Prostate gland (tissue), 2 donors: ENCODE data around the gene RAB6A. TPM values are rescaled to one million over a fixed set of nuclear protein-coding genes. Genes with fewer than 3 reads are reported as not detected.
"Not testable (repeated sequence)": the region's sequence is repeated elsewhere in the genome, so short reads cannot be mapped to it uniquely, and the experiment has no call there.

Experiments used
- DNase-seq: peaks from one replicate; pipeline ENCODE4 v3.0.0-alpha.2; 2019; ENCODE audit warnings: low spot score
- H3K27ac ChIP-seq, 2 donors: fragments of 200-600 bp; sonication (generic); 2 replicates each; pipeline ENCODE4 v1.5.1; 2017 to 2019
- H3K27me3 ChIP-seq: fragments of 200-600 bp; sonication (generic); replicated peaks from 2 replicates; pipeline ENCODE4 v1.5.1; 2019; ENCODE audit not compliant: insufficient read depth
- H3K36me3 ChIP-seq, 2 donors: fragments of 200-600 bp; sonication (generic); 1 replicate in 1 of 2; 2 replicates in 1 of 2; pipeline versions ENCODE4 v1.5.1 to v1.8.1; 2017 to 2019
- H3K4me1 ChIP-seq: fragments of 200-600 bp; sonication (generic); replicated peaks from 2 replicates; pipeline ENCODE4 v1.5.1; 2019
- H3K4me3 ChIP-seq, 2 donors: fragments of 200-600 bp; sonication (generic); 2 replicates each; pipeline ENCODE4 v1.5.1; 2017 to 2019
- H3K9me3 ChIP-seq: fragments of 200-600 bp; sonication (generic); 2 replicates; pipeline ENCODE4 v1.5.1; 2017
- CTCF ChIP-seq, 4 experiments: fragments of 200-600 bp in 2 of 4; fragments of 450-650 bp in 2 of 4; sonication (generic) in 2 of 4; IDR thresholded peaks; 1 replicate in 3 of 4; 2 replicates in 1 of 4; pipeline ENCODE4 v1.5.1; 2016 to 2019; ENCODE audit warnings: antibody characterized with exemption in 4 of 4, mild to moderate bottlenecking in 2 of 4, moderate library complexity in 2 of 4
- POLR2A ChIP-seq: fragments of 450-650 bp; IDR thresholded peaks from one replicate; pipeline ENCODE4 v1.6.1; 2016; ENCODE audit warnings: antibody characterized with exemption, mild to moderate bottlenecking
- POLR2AphosphoS5 ChIP-seq: sonication (generic); formaldehyde crosslinking; IDR thresholded peaks from one replicate; pipeline ENCODE4 v1.6.1; 2017; ENCODE audit warnings: antibody characterized with exemption
- WGBS: methylation state at CpG from one replicate; pipeline ENCODE4 v1.1.5; 2018; 5-methylcytosine and 5-hydroxymethylcytosine counted together
- intact Hi-C: fragments of 100-400 bp; cut with DNase I; formaldehyde crosslinking; loops from one replicate; pipeline ENCODE4 v1.14.2; 2022
- total RNA-seq, 2 donors: library from RNA; depleted of rRNA; stranded (reverse); fragments of >200 nt; gene quantifications; one replicate each; pipeline ENCODE4 v1.1.0, GENCODE V29; 2016

The RAB6A gene
- total RNA-seq, 2 donors from 2014 or later: 152 to 200 TPM

GRCh38 chr11:73783483-73784020 is 22.7 kb upstream of the RAB6A start:
- DNase-seq: no peak
- no peaks in the 10 kb centered on the region for H3K9me3 ChIP-seq
- H3K4me3 ChIP-seq: no peak overlapping the region
- intact Hi-C loops: loop anchor here (10.0 kb wide), 1 partner anchor 91 kb away; the partner anchor contains the start of genes COA4 and PAAF1
- no peaks in the 10 kb centered on the region for H3K4me1 ChIP-seq
- H3K36me3 ChIP-seq: no peaks in the 10 kb centered on the region
- WGBS: 80% methylated on average over 5 of the region's 5 CpGs
- H3K27me3 ChIP-seq: no peaks in the 10 kb centered on the region
- H3K27ac ChIP-seq: no peak overlapping the region
- TF ChIP-seq POLR2AphosphoS5: no peak
- TF ChIP-seq POLR2A: no peak
- TF ChIP-seq CTCF (IDR thresholded peaks at IDR 0.05): no peak

GRCh38 chr11:73781303-73781702 is 20.4 kb upstream of the RAB6A start:
- TF ChIP-seq CTCF (IDR thresholded peaks at IDR 0.05) (no peak), POLR2AphosphoS5 (no peak), POLR2A (no peak)
- WGBS: 92% methylated on average over 6 of the region's 6 CpGs

GRCh38 chr11:73779084-73779902 is 18.4 kb upstream of the RAB6A start:
- H3K36me3 ChIP-seq: no peaks in the 10 kb centered on the region
- no peaks in the 10 kb centered on the region for H3K27me3 ChIP-seq
- H3K4me1 ChIP-seq: no peaks in the 10 kb centered on the region
- TF ChIP-seq POLR2A: peak; percentile 67
- peak in 2 of 4 experiments; percentile 19 to 26 for TF ChIP-seq CTCF (IDR thresholded peaks at IDR 0.05)
- TF ChIP-seq POLR2AphosphoS5: peak; percentile 96
- DNase-seq: peak; percentile 98
- H3K9me3 ChIP-seq: no peaks in the 10 kb centered on the region
- peak overlapping the region; percentile 41 to 49 for H3K4me3 ChIP-seq
- WGBS: under 1% methylated on average over 29 of the region's 30 CpGs
- H3K27ac ChIP-seq: peak overlapping the region; percentile 94 to 96
- intact Hi-C loops: loop anchor here (2.0 kb wide), 1 partner anchor 18 kb away; the partner anchor contains the start of gene RAB6A

More at GRCh38 chr11:73781303-73781702, 20.4 kb upstream of the RAB6A start:
- Histone ChIP-seq H3K27me3 (no peaks in the 10 kb centered on the region), H3K27ac (no peak overlapping the region), H3K36me3 (no peaks in the 10 kb centered on the region), H3K9me3 (no peaks in the 10 kb centered on the region), H3K4me1 (no peaks in the 10 kb centered on the region), H3K4me3 (no peak overlapping the region)
- DNase-seq: no peak
- intact Hi-C loops: loop anchor here (10.0 kb wide), 1 partner anchor 93 kb away; the partner anchor contains the start of genes COA4 and PAAF1

GRCh38 chr11:73770811-73771210 is 9.9 kb upstream of the RAB6A start:
- intact Hi-C loops, H3K4me3 ChIP-seq, H3K9me3 ChIP-seq, H3K27ac ChIP-seq, DNase-seq, H3K27me3 ChIP-seq, H3K4me1 ChIP-seq, H3K36me3 ChIP-seq: not testable (repeated sequence)
- 93% methylated on average over 7 of the region's 7 CpGs for WGBS

GRCh38 chr11:73766763-73767162 is 5.9 kb upstream of the RAB6A start:
- Histone ChIP-seq H3K9me3 (no peaks in the 10 kb centered on the region), H3K27ac (no peak overlapping the region), H3K4me3 (no peak overlapping the region), H3K4me1 (no peaks in the 10 kb centered on the region), H3K36me3 (no peaks in the 10 kb centered on the region), H3K27me3 (no peaks in the 10 kb centered on the region)
- no peak for DNase-seq
- intact Hi-C loops: no loop called here
- WGBS: 41% methylated on average over 1 of the region's 1 CpG
- no peak for TF ChIP-seq POLR2A
- no peak for TF ChIP-seq CTCF (IDR thresholded peaks at IDR 0.05)
- TF ChIP-seq POLR2AphosphoS5: no peak
